HCT116 (cell line): Measurements from ENCODE around the gene TMEM125. TPM values are rescaled to one million over a fixed set of nuclear protein-coding genes. Genes with fewer than 3 reads are reported as not detected.

ENCODE experiments used
- ATAC-seq: fragments of 200-7000 bp; cut with Tn5 transposase; 2 replicates; pipeline ENCODE4 v1.9.1; 2020; ENCODE audit warnings: mild to moderate bottlenecking, moderate library complexity
- BruUV-seq: library from RNA; stranded (reverse); fragments of 400-500 nt; replicated peaks from 2 replicates; lab custom pipeline; 2021; lab: Mats Ljungman, UMichigan
- CTCF ChIA-PET: fragments of 300-600 bp; sonication (Branson Sonifier 250); formaldehyde crosslinking; loops from one replicate; lab custom pipeline; 2021; ENCODE audit warnings: antibody characterized with exemption; lab: Charles Lee
- POLR2A ChIA-PET: fragments of 300-600, 350-600 bp; sonication (Branson Sonifier 250); formaldehyde crosslinking; loops from one replicate; lab custom pipeline; 2021; ENCODE audit warnings: antibody characterized with exemption; lab: Charles Lee
- RAD21 ChIA-PET, 2 experiments: fragments of 300-600 bp; sonication (Branson Sonifier 250); formaldehyde crosslinking; loops; one replicate each; lab custom pipeline; 2023; ENCODE audit warnings: low total read pairs in 2 of 2; ENCODE audit not compliant: uncharacterized antibody in 2 of 2, unreplicated experiment in 2 of 2, low non-redundant PET in 1 of 2; lab: Charles Lee
- DNase-seq: peaks from one replicate; pipeline ENCODE4 v3.0.0-alpha.2; 2010; ENCODE audit warnings: low read depth, low spot score
- H2AFZ ChIP-seq: fragments of 200-600 bp; shearing (Covaris generic), sonication (generic); 2 replicates; pipeline ENCODE4 v1.6.1; 2017; ENCODE audit warnings: low read depth, mixed run types, mixed read lengths, antibody characterized with exemption, low read length; ENCODE audit not compliant: poor library complexity, severe bottlenecking
- H3K27ac ChIP-seq: 2 replicates; pipeline ENCODE4 v1.5.1; 2012; ENCODE audit warnings: low read depth, low read length
- H3K27me3 ChIP-seq: fragments of 200-600 bp; sonication (generic); 2 replicates; pipeline ENCODE4 v1.6.1; 2016; ENCODE audit warnings: mixed run types, low read length, mixed read lengths; ENCODE audit not compliant: insufficient read depth
- H3K36me3 ChIP-seq, 2 experiments: fragments of 200-500 bp in 1 of 2; fragments of 200-600 bp in 1 of 2; sonication (Bioruptor generic) in 1 of 2; sonication (generic) in 1 of 2; 2 replicates each; pipeline versions ENCODE4 v1.5.1 to v1.6.1; 2014 to 2016; ENCODE audit warnings: low read length in 2 of 2, inconsistent platforms in 1 of 2, mixed read lengths in 1 of 2, mixed run types in 1 of 2; ENCODE audit not compliant: insufficient read depth in 2 of 2, control insufficient read depth in 1 of 2
- H3K4me1 ChIP-seq, 2 experiments: fragments of 200-600 bp in 1 of 2; sonication (generic) in 1 of 2; 2 replicates each; pipeline versions ENCODE4 v1.5.1 to v1.6.1; 2012 to 2017; ENCODE audit warnings: low read length in 2 of 2, inconsistent platforms in 1 of 2, mild to moderate bottlenecking in 1 of 2, mixed read lengths in 1 of 2, mixed run types in 1 of 2, moderate library complexity in 1 of 2; ENCODE audit not compliant: insufficient read depth in 2 of 2, control insufficient read depth in 1 of 2
- H3K4me2 ChIP-seq: fragments of 200-600 bp; sonication (generic); 2 replicates; pipeline ENCODE4 v1.6.1; 2017; ENCODE audit warnings: mixed run types, low read length, mixed read lengths
- H3K4me3 ChIP-seq, 2 experiments: fragments of 200-600 bp in 1 of 2; sonication (generic) in 1 of 2; replicated peaks in 1 of 2; 2 replicates each; pipeline ENCODE4 v1.5.1; 2011 to 2016; ENCODE audit warnings: low read length in 2 of 2, control low read depth in 1 of 2, low read depth in 1 of 2, mild to moderate bottlenecking in 1 of 2, mixed read lengths in 1 of 2, mixed run types in 1 of 2
- H3K79me2 ChIP-seq: fragments of 200-600 bp; sonication (generic); 2 replicates; pipeline ENCODE4 v1.6.1; 2017; ENCODE audit warnings: mild to moderate bottlenecking, mixed run types, low read length, moderate library complexity, mixed read lengths; ENCODE audit not compliant: insufficient read depth
- H3K9ac ChIP-seq: fragments of 200-600 bp; sonication (generic); 2 replicates; pipeline ENCODE4 v1.6.1; 2016; ENCODE audit warnings: low read length, mixed read lengths
- H3K9me2 ChIP-seq: fragments of 200-600 bp; sonication (generic), shearing (Covaris generic); 2 replicates; pipeline ENCODE4 v1.6.1; 2017; ENCODE audit warnings: mixed run types, mild to moderate bottlenecking, moderate library complexity; ENCODE audit not compliant: insufficient read depth
- H3K9me3 ChIP-seq, 2 experiments: fragments of 200-500 bp in 1 of 2; fragments of 200-600 bp in 1 of 2; sonication (Bioruptor generic) in 1 of 2; sonication (generic) in 1 of 2; 2 replicates each; pipeline ENCODE4 v1.6.1; 2014 to 2017; ENCODE audit warnings: low read length in 2 of 2, mixed read lengths in 2 of 2, inconsistent platforms in 1 of 2, low read depth in 1 of 2, mild to moderate bottlenecking in 1 of 2, mixed run types in 1 of 2, moderate library complexity in 1 of 2; ENCODE audit not compliant: control insufficient read depth in 1 of 2, insufficient read depth in 1 of 2
- H4K20me1 ChIP-seq: fragments of 200-600 bp; sonication (generic), shearing (Covaris generic); 2 replicates; pipeline ENCODE4 v1.6.1; 2017; ENCODE audit warnings: mixed run types, mild to moderate bottlenecking, moderate library complexity; ENCODE audit not compliant: insufficient read depth
- ATF3 ChIP-seq: IDR thresholded peaks from 2 replicates; pipeline ENCODE4 v1.6.1; 2012
- ELF1 ChIP-seq: IDR thresholded peaks from 2 replicates; pipeline ENCODE4 v1.6.1; 2012; ENCODE audit warnings: low read depth, borderline replicate concordance
- EZH2 ChIP-seq: fragments of 200-600 bp; sonication (generic); IDR thresholded peaks from 2 replicates; pipeline ENCODE4 v1.6.1; 2017; ENCODE audit warnings: antibody characterized with exemption, mixed run types
- POLR2A ChIP-seq: IDR thresholded peaks from 2 replicates; pipeline ENCODE4 v1.7.0; 2011; ENCODE audit warnings: borderline replicate concordance; ENCODE audit not compliant: insufficient read depth, insufficient read length; ENCODE audit errors: extremely low read depth
- POLR2AphosphoS5 ChIP-seq: IDR thresholded peaks from 2 replicates; pipeline ENCODE4 v1.6.1; 2011; ENCODE audit warnings: mild to moderate bottlenecking, low read depth, low read length, moderate library complexity
- RAD21 ChIP-seq: IDR thresholded peaks from 2 replicates; pipeline ENCODE4 v1.6.1; 2012; ENCODE audit warnings: low read depth, mild to moderate bottlenecking
- REST ChIP-seq: IDR thresholded peaks from 2 replicates; pipeline ENCODE4 v1.6.1; 2012; ENCODE audit warnings: low read depth
- SIN3A ChIP-seq: IDR thresholded peaks from 2 replicates; pipeline ENCODE4 v1.6.1; 2012; ENCODE audit warnings: low read depth
- SP1 ChIP-seq: IDR thresholded peaks from 2 replicates; pipeline ENCODE4 v1.6.1; 2012; ENCODE audit warnings: low read depth
- SRF ChIP-seq: IDR thresholded peaks from 2 replicates; pipeline ENCODE4 v1.6.1; 2012; ENCODE audit warnings: low read depth
- YY1 ChIP-seq: IDR thresholded peaks from 2 replicates; pipeline ENCODE4 v1.6.1; 2011; ENCODE audit warnings: low read length, low read depth, moderate library complexity, mild to moderate bottlenecking; ENCODE audit not compliant: insufficient replicate concordance; ENCODE audit errors: extremely low read depth
- ZFX ChIP-seq: fragments of 450-650 bp; IDR thresholded peaks from 2 replicates; pipeline ENCODE4 v1.6.1; 2017
- ZNF274 ChIP-seq: fragments of 200-500 bp; sonication (Bioruptor generic); IDR thresholded peaks from 2 replicates; pipeline ENCODE4 v1.6.1; 2014; ENCODE audit warnings: mild to moderate bottlenecking, low read depth, low read length, inconsistent platforms
- intact Hi-C: fragments of 100-400 bp; cut with micrococcal nuclease; formaldehyde crosslinking; loops from 2 replicates; pipeline ENCODE4 v1.10.0; 2022
- total RNA-seq: library from RNA; stranded (reverse); gene quantifications from one replicate; pipeline ENCODE4 v1.2.1, GENCODE V29; 2021; ENCODE audit not compliant: unreplicated experiment
- TF ChIP-seq, protein P1 (sequence below): IDR thresholded peaks from 2 replicates; pipeline ENCODE4 v1.6.1; 2012

Gene TMEM125
- total RNA-seq, 1 experiment from 2014 or later = 13.9 TPM

- CTCF ChIA-PET = no interaction called here
- Histone ChIP-seq H3K36me3 (no peaks in the 10 kb centered on the region), H3K4me1 (peaks cover 15 to 32% of the 10 kb centered on the region in 2 experiments), H3K27ac (no peak overlapping the region), H4K20me1 (no peaks in the 10 kb centered on the region), H3K27me3 (no peaks in the 10 kb centered on the region), H3K9ac (no peak overlapping the region), H3K4me2 (no peak overlapping the region), H3K9me2 (no peaks in the 10 kb centered on the region), H2AFZ (no peak overlapping the region), H3K4me3 (no peak overlapping the region)
- ATAC-seq = no peak
- RAD21 ChIA-PET = no interaction called here
- DNase-seq = no peak
- intact Hi-C loops = no loop called here
- no TSS peak for BruUV-seq
- POLR2A ChIA-PET = no interaction called here
- no peak for TF ChIP-seq POLR2A
- TF ChIP-seq ATF3 = no peak
- TF ChIP-seq, protein P1, sequence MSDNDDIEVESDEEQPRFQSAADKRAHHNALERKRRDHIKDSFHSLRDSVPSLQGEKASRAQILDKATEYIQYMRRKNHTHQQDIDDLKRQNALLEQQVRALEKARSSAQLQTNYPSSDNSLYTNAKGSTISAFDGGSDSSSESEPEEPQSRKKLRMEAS = no peak
- no peak for TF ChIP-seq SIN3A
- TF ChIP-seq YY1 = no peak
- no peak for TF ChIP-seq ZNF274
- no peak for TF ChIP-seq ELF1
- TF ChIP-seq, all 23 proteins: peak for 0
- H3K79me2 ChIP-seq = no peaks in the 10 kb centered on the region
- H3K9me3 ChIP-seq = no peaks in the 10 kb centered on the region
Measured at GRCh38 chr1:43272161-43272560, 2.4 kb downstream of the TMEM125 start.

DNA sequence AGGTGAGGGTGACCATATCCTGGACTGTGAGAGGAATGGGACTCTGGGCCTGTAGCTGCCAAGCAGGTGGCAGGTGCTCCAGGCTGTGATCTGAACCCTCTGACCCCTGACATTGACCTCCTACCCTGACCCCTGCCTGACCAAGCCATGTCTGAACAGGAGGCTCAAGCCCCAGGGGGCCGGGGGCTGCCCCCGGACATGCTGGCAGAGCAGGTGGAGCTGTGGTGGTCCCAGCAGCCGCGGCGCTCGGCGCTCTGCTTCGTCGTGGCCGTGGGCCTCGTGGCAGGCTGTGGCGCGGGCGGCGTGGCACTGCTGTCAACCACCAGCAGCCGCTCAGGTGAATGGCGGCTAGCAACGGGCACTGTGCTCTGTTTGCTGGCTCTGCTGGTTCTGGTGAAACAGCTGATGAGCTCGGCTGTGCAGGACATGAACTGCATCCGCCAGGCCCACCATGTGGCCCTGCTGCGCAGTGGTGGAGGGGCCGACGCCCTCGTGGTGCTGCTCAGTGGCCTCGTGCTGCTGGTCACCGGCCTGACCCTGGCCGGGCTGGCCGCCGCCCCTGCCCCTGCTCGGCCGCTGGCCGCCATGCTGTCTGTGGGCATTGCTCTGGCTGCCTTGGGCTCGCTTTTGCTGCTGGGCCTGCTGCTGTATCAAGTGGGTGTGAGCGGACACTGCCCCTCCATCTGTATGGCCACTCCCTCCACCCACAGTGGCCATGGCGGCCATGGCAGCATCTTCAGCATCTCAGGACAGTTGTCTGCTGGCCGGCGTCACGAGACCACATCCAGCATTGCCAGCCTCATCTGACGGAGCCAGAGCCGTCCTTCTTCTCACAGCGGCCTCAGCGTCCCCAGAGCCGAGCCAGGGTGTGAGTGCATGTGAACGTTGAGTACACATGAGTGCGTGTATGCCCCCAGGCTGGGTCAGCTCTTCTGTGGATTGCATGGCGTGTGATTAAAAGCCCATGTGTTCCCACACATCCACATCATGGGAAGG, 3.1 kb downstream of the TMEM125 start:
- H4K20me1 ChIP-seq = no peaks in the 10 kb centered on the region
- CTCF ChIA-PET = no interaction called here
- no peak overlapping the region for H3K27ac ChIP-seq
- no peaks in the 10 kb centered on the region for H3K9me3 ChIP-seq
- intact Hi-C loops = no loop called here
- RAD21 ChIA-PET = no interaction called here
- H3K36me3 ChIP-seq = no peaks in the 10 kb centered on the region
- no peaks in the 10 kb centered on the region for H3K27me3 ChIP-seq
- no TSS peak for BruUV-seq
- peaks cover 15 to 32% of the 10 kb centered on the region in 2 experiments for H3K4me1 ChIP-seq
- H3K9ac ChIP-seq = no peak overlapping the region
- POLR2A ChIA-PET = interaction anchor here (0.6 kb wide), 1 partner anchor 215 kb away, joined by 3 read pairs; no protein-coding TSS in a partner anchor
- ATAC-seq (no peak), DNase-seq (no peak)
- no peak overlapping the region for H2AFZ ChIP-seq
- no peak overlapping the region for H3K4me2 ChIP-seq
- no peaks in the 10 kb centered on the region for H3K79me2 ChIP-seq
- H3K4me3 ChIP-seq = no peak overlapping the region
- H3K9me2 ChIP-seq = no peaks in the 10 kb centered on the region
- TF ChIP-seq, protein P1 = no peak
- TF ChIP-seq RAD21 (no peak), POLR2AphosphoS5 (no peak; the same call in 1 of the 2 replicates), REST (no peak), EZH2 (no peak), ZNF274 (no peak), ELF1 (no peak), SP1 (no peak), ZFX (no peak), SRF (no peak)
